SU-DHL-6 (cell line): ENCODE results near the gene CMTM8.

Source experiments
- CTCF ChIP-seq: fragments of 200-600 bp; sonication (generic); IDR thresholded peaks from one replicate; pipeline ENCODE4 v1.5.1; 2017; ENCODE audit warnings: antibody characterized with exemption, mild to moderate bottlenecking, low read length, moderate library complexity; ENCODE audit not compliant: insufficient read depth, poor library complexity, severe bottlenecking
- EZH2phosphoT487 ChIP-seq: fragments of 200-600 bp; sonication (generic), shearing (Covaris generic); conservative IDR thresholded peaks from 2 replicates; pipeline ENCODE4 v1.6.1; 2018; ENCODE audit warnings: mild to moderate bottlenecking, antibody characterized with exemption, low read length, moderate library complexity, mixed read lengths

- no peak for TF ChIP-seq CTCF
- TF ChIP-seq EZH2phosphoT487, result no peak
Observed at GRCh38 chr3:32405155-32405554, 166.7 kb downstream of the CMTM8 start.
